ENCODE data around the gene ODC1. TPM values are rescaled to one million over a fixed set of nuclear protein-coding genes. Genes with fewer than 3 reads are reported as not detected.

The ODC1 gene
- total and polyA plus RNA-seq, 2 experiments from 2014 or later: 23.3 to 70.3 TPM

- no peak for TF ChIP-seq CTCF (conservative IDR thresholded peaks at IDR 0.05; ENCODE audit: low read depth in 2 of 2)
- TF ChIP-seq NANOG (IDR thresholded peaks at IDR 0.05; ENCODE audit: borderline replicate concordance): no peak
- TF ChIP-seq EZH2phosphoT487 (IDR thresholded peaks at IDR 0.05; ENCODE audit: unreplicated experiment): no peak
- TF ChIP-seq, protein P1, sequence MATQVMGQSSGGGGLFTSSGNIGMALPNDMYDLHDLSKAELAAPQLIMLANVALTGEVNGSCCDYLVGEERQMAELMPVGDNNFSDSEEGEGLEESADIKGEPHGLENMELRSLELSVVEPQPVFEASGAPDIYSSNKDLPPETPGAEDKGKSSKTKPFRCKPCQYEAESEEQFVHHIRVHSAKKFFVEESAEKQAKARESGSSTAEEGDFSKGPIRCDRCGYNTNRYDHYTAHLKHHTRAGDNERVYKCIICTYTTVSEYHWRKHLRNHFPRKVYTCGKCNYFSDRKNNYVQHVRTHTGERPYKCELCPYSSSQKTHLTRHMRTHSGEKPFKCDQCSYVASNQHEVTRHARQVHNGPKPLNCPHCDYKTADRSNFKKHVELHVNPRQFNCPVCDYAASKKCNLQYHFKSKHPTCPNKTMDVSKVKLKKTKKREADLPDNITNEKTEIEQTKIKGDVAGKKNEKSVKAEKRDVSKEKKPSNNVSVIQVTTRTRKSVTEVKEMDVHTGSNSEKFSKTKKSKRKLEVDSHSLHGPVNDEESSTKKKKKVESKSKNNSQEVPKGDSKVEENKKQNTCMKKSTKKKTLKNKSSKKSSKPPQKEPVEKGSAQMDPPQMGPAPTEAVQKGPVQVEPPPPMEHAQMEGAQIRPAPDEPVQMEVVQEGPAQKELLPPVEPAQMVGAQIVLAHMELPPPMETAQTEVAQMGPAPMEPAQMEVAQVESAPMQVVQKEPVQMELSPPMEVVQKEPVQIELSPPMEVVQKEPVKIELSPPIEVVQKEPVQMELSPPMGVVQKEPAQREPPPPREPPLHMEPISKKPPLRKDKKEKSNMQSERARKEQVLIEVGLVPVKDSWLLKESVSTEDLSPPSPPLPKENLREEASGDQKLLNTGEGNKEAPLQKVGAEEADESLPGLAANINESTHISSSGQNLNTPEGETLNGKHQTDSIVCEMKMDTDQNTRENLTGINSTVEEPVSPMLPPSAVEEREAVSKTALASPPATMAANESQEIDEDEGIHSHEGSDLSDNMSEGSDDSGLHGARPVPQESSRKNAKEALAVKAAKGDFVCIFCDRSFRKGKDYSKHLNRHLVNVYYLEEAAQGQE (IDR thresholded peaks at IDR 0.05; ENCODE audit: unreplicated experiment): no peak
- no peak for TF ChIP-seq ZNF331 (CRISPR knock-in tag; IDR thresholded peaks at IDR 0.05; ENCODE audit: low read depth)
- TF ChIP-seq CREB1 (CRISPR knock-in tag; IDR thresholded peaks at IDR 0.05; ENCODE audit: low read depth): no peak
- TF ChIP-seq STAT1 (IDR thresholded peaks at IDR 0.05; ENCODE audit: unreplicated experiment): no peak
These were observed 730 bp downstream of the ODC1 start (continued) for GRCh38 chr2:10447300-10447894.

- peaks cover 25% of the 10 kb centered on the region for H3K27me3 ChIP-seq (ENCODE audit: insufficient read depth)
- peak overlapping the region; percentile 91 for H3K4me3 Mint-ChIP-seq
- no peak overlapping the region for H2AFZ ChIP-seq
- no peaks in the 10 kb centered on the region; the same call in 2 of the 3 replicates for H3K9me3 Mint-ChIP-seq
- H3F3A ChIP-seq (replicated peaks; ENCODE audit: low read depth): no peaks in the 10 kb centered on the region
- no peak overlapping the region; the same call in 1 of the 2 replicates for H3K4me2 ChIP-seq
- H3K36me3 ChIP-seq (ENCODE audit: insufficient read depth): peaks cover 9% of the 10 kb centered on the region; the same call in 1 of the 2 replicates
- 0 out of 2 replicates have a peak, but pooled peaks cover 11% of the 10 kb centered on the region for H4K20me1 ChIP-seq (replicated peaks; ENCODE audit: insufficient read depth)
- peaks cover 42% of the 10 kb centered on the region for H3K36me3 Mint-ChIP-seq (ENCODE audit: low read depth)
- H3K4me1 Mint-ChIP-seq: peaks cover 14% of the 10 kb centered on the region
- peaks cover 28% of the 10 kb centered on the region for H3K79me2 ChIP-seq (replicated peaks; ENCODE audit: insufficient read depth)
- DNase-seq (ENCODE audit: low spot score) (no peak), ATAC-seq (no peak)
- peaks cover 20% of the 10 kb centered on the region for H3K27me3 Mint-ChIP-seq (ENCODE audit: insufficient read depth, low read depth, poor library complexity)
- H3K4me3 ChIP-seq: no peak overlapping the region; the same call in 1 of the 2 replicates
- H3K9me2 ChIP-seq (ENCODE audit: insufficient read depth): no peaks in the 10 kb centered on the region
- peaks cover 5% of the 10 kb centered on the region for H3K4me1 ChIP-seq (ENCODE audit: insufficient read depth)
- H3K27ac ChIP-seq (ENCODE audit: low read depth): no peak overlapping the region
- H3K27ac Mint-ChIP-seq: no peak overlapping the region
- TF ChIP-seq CTCF (conservative IDR thresholded peaks at IDR 0.05; ENCODE audit: low read depth in 2 of 2) (no peak), JUNB (IDR thresholded peaks at IDR 0.05; ENCODE audit: unreplicated experiment) (no peak), ZNF114 (CRISPR knock-in tag; IDR thresholded peaks at IDR 0.05) (no peak), EZH2phosphoT487 (IDR thresholded peaks at IDR 0.05; ENCODE audit: unreplicated experiment) (no peak), EZH2 (IDR thresholded peaks at IDR 0.05; ENCODE audit: low read depth, unreplicated experiment) (no peak), NANOG (IDR thresholded peaks at IDR 0.05; ENCODE audit: borderline replicate concordance) (no peak), STAT1 (IDR thresholded peaks at IDR 0.05; ENCODE audit: unreplicated experiment) (no peak), POLR2AphosphoS5 (IDR thresholded peaks at IDR 0.05; ENCODE audit: low read depth) (no peak), ZNF331 (CRISPR knock-in tag; IDR thresholded peaks at IDR 0.05; ENCODE audit: low read depth) (no peak)
- TF ChIP-seq, protein P1 (IDR thresholded peaks at IDR 0.05; ENCODE audit: unreplicated experiment): no peak
- TF ChIP-seq, protein P2, sequence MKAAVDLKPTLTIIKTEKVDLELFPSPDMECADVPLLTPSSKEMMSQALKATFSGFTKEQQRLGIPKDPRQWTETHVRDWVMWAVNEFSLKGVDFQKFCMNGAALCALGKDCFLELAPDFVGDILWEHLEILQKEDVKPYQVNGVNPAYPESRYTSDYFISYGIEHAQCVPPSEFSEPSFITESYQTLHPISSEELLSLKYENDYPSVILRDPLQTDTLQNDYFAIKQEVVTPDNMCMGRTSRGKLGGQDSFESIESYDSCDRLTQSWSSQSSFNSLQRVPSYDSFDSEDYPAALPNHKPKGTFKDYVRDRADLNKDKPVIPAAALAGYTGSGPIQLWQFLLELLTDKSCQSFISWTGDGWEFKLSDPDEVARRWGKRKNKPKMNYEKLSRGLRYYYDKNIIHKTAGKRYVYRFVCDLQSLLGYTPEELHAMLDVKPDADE (IDR thresholded peaks at IDR 0.05): no peak
These were observed 1.5 kb downstream of the ODC1 start for GRCh38 chr2:10446631-10447030.
